Measurements from ENCODE around the gene YWHAQ. TPM values are rescaled to one million over a fixed set of nuclear protein-coding genes. Genes with fewer than 3 reads are reported as not detected.

YWHAQ gene
- 623 to 677 TPM (median 635 TPM) in 5 replicates for total RNA-seq (2022; extraction: Qiagen RNA extraction; ENCODE audit: low read depth)

GRCh38 chr2:9630736-9631552 is at the start of gene YWHAQ:
TSS of gene YWHAQ (minus strand) at chr2:9630997. CDS start at chr2:9630452, 545 bp downstream.

GRCh38 chr2:9555297-9556120 is 75.3 kb downstream of the YWHAQ start, which contains the start of gene ADAM17:
TSS of gene ADAM17 (minus strand) at chr2:9555830. CDS start at chr2:9555605, 225 bp downstream.

Other genes with a start within 250 kb of the YWHAQ start
- gene ITGB1BP1, start 207.5 kb downstream of the YWHAQ start, total RNA-seq (2022; extraction: Qiagen RNA extraction; ENCODE audit: low read depth), result 148 to 181 TPM (median 160 TPM) in 5 replicates
- 49.4 to 64.1 TPM (median 54.5 TPM) in 5 replicates for gene CPSF3, start 207.3 kb downstream of the YWHAQ start, total RNA-seq (2022; extraction: Qiagen RNA extraction; ENCODE audit: low read depth)
- gene IAH1, start 156.4 kb downstream of the YWHAQ start, total RNA-seq (2022; extraction: Qiagen RNA extraction; ENCODE audit: low read depth), result 78.4 to 97.6 TPM (median 94.7 TPM) in 5 replicates
- 26.5 to 42.3 TPM (median 30.3 TPM) in 5 replicates for gene ADAM17, start 75.2 kb downstream of the YWHAQ start, total RNA-seq (2022; extraction: Qiagen RNA extraction; ENCODE audit: low read depth)
- gene TAF1B, start 212.5 kb upstream of the YWHAQ start, total RNA-seq (2022; extraction: Qiagen RNA extraction; ENCODE audit: low read depth), result 23.5 to 46.1 TPM (median 24.8 TPM) in 5 replicates

Data from A549 treated with CpdA at 1 μM for 4 hours (cell line).